Mucosa of stomach (tissue), 1 donor: ENCODE results near the gene TRPM3.
A peak's percentile ranks its signal among the peaks of the same experiment; 100 is the strongest.

Source experiments
- H3K27me3 ChIP-seq: one replicate; pipeline ENCODE4 v1.7.0; 2013; ENCODE audit warnings: mild to moderate bottlenecking, low read length; ENCODE audit not compliant: control insufficient read depth, insufficient read depth
- H3K36me3 ChIP-seq: one replicate; pipeline ENCODE4 v1.7.0; 2013; ENCODE audit warnings: low read length; ENCODE audit not compliant: control insufficient read depth, insufficient read depth
- H3K4me1 ChIP-seq: one replicate; pipeline ENCODE4 v1.7.0; 2013; ENCODE audit warnings: mild to moderate bottlenecking, low read length; ENCODE audit not compliant: control insufficient read depth, insufficient read depth
- H3K4me3 ChIP-seq: one replicate; pipeline ENCODE4 v1.7.0; 2013; ENCODE audit warnings: low read length
- H3K9ac ChIP-seq: one replicate; pipeline ENCODE4 v1.7.0; 2013; ENCODE audit warnings: mild to moderate bottlenecking, low read length, moderate library complexity
- H3K9me3 ChIP-seq: one replicate; pipeline ENCODE4 v1.7.0; 2013; ENCODE audit warnings: mild to moderate bottlenecking, low read length, moderate library complexity; ENCODE audit not compliant: control insufficient read depth
- donor health status: Pancreatic carcinoma.

Gene TRPM3

DNA sequence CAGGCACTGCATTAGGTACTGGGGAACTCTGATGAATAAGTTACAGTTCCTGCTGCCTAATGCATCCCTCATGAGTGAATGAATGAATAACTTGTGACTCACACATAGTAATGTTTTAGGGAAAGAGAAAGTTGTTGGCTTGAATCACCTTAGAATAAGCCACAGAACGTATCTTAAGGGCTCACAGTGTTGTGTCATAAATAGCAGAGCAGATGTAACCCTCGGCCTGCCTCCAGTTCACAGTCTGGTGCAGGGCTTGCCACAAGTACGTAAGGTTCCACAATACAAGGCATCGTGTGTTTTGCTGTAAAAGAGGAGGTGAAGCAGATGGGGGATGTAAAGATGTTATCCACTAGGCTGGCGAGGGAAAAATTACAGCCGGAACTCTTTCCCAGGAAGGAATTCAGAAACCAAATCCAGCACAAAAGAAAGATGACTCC, 218.7 kb downstream of the TRPM3 start:
- H3K4me3 ChIP-seq = no peak overlapping the region
- peaks cover 21% of the 10 kb centered on the region for H3K4me1 ChIP-seq
- H3K27me3 ChIP-seq = no peaks in the 10 kb centered on the region
- no peaks in the 10 kb centered on the region for H3K36me3 ChIP-seq
- H3K9me3 ChIP-seq = no peaks in the 10 kb centered on the region
- no peak overlapping the region for H3K9ac ChIP-seq

DNA sequence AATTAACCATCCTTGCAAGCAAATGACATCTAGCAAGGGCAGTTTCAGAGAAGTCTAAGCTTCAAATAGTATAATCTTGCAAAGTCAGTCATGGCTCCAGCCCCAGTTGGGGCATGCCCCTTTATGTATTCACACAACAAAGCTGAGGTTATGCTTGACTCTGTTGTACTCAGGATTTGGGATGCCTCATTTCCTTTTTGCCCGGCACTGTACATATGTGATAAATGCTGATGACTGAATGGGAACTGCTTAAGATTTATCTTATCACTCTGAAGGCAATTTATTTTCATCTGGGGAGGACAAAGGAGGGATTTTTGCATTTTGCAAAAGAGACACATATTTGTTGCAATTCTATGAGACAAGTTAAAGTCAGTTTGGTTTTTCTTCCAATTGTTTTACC, 219.2 kb downstream of the TRPM3 start:
- Histone ChIP-seq H3K27me3 (no peaks in the 10 kb centered on the region), H3K9ac (no peak overlapping the region), H3K36me3 (no peaks in the 10 kb centered on the region), H3K9me3 (no peaks in the 10 kb centered on the region), H3K4me1 (peaks cover 21% of the 10 kb centered on the region), H3K4me3 (no peak overlapping the region)

DNA sequence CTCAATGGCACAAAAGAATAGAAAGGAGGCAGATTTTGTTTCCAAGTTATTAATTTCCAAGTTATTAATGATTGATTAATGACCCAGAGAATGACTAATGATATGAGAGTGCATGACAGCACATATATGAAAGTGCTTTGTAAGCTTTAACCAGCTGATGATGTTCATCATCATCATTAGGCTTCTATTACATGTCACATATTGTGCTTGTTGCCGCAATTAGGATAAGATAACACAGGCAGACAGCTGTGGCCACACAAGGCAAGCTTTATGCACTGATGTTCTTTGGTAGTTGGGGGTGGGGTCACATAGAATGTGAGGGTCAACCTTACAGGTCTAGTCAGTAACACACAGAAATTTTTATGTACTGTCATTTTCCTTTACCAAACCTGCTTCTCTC, 219.7 kb downstream of the TRPM3 start:
- no peaks in the 10 kb centered on the region for H3K27me3 ChIP-seq
- H3K9ac ChIP-seq = no peak overlapping the region
- H3K4me1 ChIP-seq = peaks cover 21% of the 10 kb centered on the region
- no peak overlapping the region for H3K4me3 ChIP-seq
- H3K9me3 ChIP-seq = no peaks in the 10 kb centered on the region
- no peaks in the 10 kb centered on the region for H3K36me3 ChIP-seq

DNA sequence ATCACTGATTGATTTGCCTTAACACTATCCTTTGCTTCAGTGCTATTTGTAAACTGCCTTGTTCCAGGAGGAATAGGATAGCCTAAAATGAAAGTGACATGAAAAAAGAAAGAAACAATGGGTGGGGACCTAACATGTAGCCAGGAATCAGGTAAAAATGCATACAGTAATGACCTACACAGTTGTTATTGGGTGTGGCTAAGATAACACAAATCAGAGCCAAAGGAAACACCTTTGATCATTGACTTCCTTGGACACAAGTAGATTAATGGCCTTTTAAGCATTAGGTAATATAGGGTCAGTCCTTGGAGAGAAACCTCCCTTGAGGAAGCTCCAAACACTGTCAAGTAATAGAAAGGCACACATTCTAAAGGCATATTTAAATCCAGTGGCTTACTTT, 220.4 kb downstream of the TRPM3 start:
- no peaks in the 10 kb centered on the region for H3K9me3 ChIP-seq

DNA sequence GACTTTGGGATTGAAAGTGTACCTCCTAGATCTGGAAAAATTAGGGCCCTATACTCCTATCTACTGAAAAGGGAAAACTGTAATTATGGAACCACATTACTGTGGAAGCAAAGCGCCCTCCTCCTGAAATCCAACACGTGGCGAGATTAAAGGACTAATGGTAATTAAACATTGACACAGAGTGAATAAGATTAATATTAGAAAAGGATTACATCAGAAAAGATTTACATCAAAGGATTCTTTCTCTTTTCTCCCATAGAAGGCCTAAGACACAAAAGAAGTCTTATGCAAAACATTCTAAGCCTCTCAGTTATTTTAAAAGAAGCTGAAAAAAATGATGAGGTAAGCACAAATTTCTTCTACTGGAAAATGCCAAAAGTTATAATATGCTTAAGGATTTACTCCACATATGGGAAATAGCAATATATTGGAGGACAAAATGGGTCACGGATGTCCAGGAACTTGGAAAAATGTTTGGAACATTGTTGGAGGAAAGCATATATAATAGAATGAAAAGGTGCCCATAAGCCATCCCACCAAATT, 227.8 kb downstream of the TRPM3 start:
- Histone ChIP-seq H3K9me3 (no peaks in the 10 kb centered on the region), H3K4me1 (no peaks in the 10 kb centered on the region), H3K4me3 (no peak overlapping the region), H3K36me3 (no peaks in the 10 kb centered on the region), H3K9ac (no peak overlapping the region), H3K27me3 (no peaks in the 10 kb centered on the region)

More for the DNA sequence above, 220.4 kb downstream of the TRPM3 start:
- Histone ChIP-seq H3K9ac (peak overlapping the region; percentile 35), H3K4me3 (no peak overlapping the region), H3K4me1 (peaks cover 21% of the 10 kb centered on the region), H3K36me3 (no peaks in the 10 kb centered on the region), H3K27me3 (no peaks in the 10 kb centered on the region)

DNA sequence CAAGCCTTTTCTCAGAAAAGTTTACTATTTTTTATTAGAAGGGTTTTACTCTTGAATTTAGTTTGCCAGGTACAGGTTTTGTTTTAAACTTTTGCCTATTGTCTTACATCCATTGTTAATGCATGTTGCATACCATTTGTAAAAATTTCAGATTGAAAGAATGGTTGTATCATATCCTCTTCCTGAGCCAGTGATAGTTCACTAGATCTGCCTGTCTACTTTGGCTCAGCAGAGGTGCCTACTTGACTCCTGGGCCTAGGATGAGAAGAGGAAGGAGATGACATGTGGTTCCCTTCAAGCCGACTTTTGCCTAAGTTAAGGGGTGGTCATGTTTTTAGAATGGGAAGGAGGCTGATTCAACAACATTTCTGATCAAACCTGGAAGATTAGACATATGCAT, 232.9 kb downstream of the TRPM3 start:
- Histone ChIP-seq H3K36me3 (no peaks in the 10 kb centered on the region), H3K9ac (no peak overlapping the region), H3K9me3 (no peaks in the 10 kb centered on the region), H3K4me3 (no peak overlapping the region), H3K27me3 (no peaks in the 10 kb centered on the region), H3K4me1 (no peaks in the 10 kb centered on the region)

DNA sequence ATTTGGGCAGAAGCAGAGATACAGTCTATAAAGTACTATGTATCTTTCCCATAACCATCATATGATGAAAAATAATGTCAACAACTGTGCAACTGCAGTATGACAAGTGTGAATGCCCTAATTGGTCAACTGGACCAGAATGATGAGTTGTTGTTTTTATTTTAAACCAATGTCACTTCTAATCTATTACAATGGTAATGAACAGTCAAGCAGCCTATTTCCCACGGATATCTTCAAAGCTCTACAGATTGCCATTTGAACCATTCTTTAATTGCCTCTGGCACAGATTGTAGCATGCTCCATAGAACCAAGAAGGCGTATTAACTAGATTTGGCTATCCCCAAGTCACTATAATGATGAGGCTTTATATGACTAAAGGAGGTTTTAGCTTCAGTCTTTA, 233.6 kb downstream of the TRPM3 start:
- H3K4me1 ChIP-seq = no peaks in the 10 kb centered on the region

DNA sequence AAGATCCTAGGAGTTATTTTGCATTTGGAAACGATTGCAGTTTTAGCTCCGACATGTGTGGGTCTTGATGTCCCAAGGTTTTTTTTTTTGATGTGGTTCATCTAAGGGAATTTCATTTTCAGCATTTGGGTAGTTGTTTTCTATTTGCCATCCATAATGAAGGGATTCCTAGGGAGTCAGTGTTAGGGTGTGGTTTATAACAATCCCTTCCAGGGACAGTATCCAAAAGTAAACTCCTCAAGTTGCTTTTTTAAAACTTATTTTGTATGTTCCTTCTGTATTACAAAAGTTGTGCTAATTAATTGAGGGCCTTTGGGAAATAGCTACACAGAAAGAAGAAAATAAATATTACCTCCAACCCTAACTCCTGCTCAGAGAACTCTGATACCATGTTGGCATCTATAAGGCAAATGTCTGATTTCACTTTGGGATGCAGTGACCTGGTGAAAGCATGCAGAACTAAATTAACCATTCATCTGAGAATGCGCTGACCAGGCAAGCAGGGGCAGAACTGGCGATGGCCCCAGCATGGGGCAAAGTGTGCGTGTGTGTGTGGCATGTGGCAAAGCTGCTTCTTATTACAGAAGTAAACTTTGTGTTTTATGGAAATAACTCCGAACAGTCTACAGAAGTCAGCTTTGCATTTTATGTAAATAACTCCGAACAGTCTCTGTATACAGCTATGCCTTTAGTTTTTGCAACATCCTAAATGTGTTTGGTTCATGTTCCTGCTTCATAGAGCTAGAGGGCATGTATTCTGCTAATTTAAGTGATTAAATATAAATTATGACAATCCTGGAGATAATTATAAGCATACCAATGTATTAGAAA, 237.2 kb downstream of the TRPM3 start:
- Histone ChIP-seq H3K9me3 (no peaks in the 10 kb centered on the region), H3K4me1 (no peaks in the 10 kb centered on the region), H3K27me3 (no peaks in the 10 kb centered on the region), H3K4me3 (no peak overlapping the region), H3K9ac (no peak overlapping the region), H3K36me3 (no peaks in the 10 kb centered on the region)

More for the DNA sequence above, 233.6 kb downstream of the TRPM3 start:
- Histone ChIP-seq H3K27me3 (no peaks in the 10 kb centered on the region), H3K4me3 (no peak overlapping the region), H3K9ac (no peak overlapping the region), H3K36me3 (no peaks in the 10 kb centered on the region), H3K9me3 (no peaks in the 10 kb centered on the region)

DNA sequence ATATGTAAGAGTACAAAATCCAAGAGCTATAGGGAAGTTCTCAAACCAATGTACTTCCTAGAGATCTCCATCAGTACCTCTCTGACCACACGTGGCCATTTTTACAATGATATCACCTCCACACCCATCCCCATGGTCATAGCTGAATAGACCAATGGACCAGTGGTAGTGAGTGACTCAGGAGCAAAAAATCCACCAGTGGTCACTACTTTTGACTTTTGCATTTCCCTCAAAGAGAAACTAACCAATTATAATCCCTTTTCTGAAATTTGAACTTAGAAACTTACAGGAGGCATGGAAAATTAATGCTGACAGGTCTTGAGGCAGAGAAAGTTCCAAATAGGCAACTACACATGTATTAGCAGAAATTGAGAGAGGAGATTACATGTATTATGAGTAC, 238.4 kb downstream of the TRPM3 start:
- Histone ChIP-seq H3K9me3 (no peaks in the 10 kb centered on the region), H3K9ac (no peak overlapping the region), H3K27me3 (no peaks in the 10 kb centered on the region), H3K36me3 (no peaks in the 10 kb centered on the region), H3K4me1 (no peaks in the 10 kb centered on the region), H3K4me3 (no peak overlapping the region)

DNA sequence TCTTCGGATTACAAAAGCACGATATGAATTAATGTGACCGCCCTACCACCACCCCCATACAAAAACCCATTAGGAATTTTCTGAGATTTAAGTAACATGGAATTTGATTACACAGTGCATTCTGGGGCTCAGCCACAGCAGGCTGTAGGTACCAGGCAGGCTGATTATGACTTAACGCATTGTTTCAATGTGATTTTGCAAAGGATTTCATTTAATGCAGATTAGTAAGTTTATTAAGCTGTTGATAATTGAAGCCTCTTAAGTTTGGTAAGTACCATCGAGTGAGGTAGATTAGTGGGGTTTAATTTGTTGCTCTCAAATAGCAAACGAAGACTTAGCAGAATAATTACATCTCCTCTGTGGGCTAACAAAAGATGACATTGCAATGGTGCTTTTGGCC, 240.1 kb downstream of the TRPM3 start:
- Histone ChIP-seq H3K27me3 (no peaks in the 10 kb centered on the region), H3K9me3 (no peaks in the 10 kb centered on the region), H3K4me1 (no peaks in the 10 kb centered on the region), H3K4me3 (no peak overlapping the region), H3K9ac (no peak overlapping the region), H3K36me3 (no peaks in the 10 kb centered on the region)

DNA sequence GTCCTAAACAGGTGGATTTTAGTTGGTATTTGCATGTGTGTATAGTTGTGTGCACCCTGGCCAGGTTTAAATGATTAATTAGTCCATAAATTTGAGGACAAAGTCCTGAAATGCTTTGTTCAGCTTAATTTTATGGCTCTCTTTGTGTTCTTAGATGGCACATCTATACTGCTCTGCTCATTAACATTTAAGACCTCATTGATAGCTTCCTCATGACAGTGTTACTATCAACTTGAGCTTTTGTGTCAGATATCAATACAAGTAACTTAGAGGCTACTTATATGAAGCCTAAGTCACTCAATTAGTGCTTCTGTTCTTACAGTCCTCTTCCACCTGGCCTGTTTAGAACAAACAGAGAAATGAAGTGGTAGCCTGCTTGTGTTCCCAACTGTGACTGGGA, 240.9 kb downstream of the TRPM3 start:
- H3K4me3 ChIP-seq = no peak overlapping the region
- no peaks in the 10 kb centered on the region for H3K4me1 ChIP-seq
- no peak overlapping the region for H3K9ac ChIP-seq
- no peaks in the 10 kb centered on the region for H3K36me3 ChIP-seq
- no peaks in the 10 kb centered on the region for H3K9me3 ChIP-seq
- no peaks in the 10 kb centered on the region for H3K27me3 ChIP-seq

DNA sequence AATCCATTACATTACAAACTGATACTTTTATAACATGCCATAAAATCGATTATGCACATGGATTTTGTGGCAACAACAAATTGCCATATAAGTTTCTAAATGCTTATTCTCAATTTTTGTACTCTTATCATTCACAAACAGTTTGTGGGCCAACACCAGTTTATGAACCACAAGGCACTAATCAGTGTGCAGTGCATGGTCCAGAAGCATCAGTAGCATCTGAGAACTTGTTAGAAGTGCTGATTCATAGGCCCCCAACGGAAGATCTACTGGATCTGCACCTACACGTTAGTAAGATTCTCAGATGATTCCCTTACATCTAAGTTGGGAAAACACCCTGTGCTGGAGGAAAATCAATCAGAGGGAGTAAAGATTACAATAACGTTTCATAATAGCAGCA, 242.8 kb downstream of the TRPM3 start:
- Histone ChIP-seq H3K9me3 (no peaks in the 10 kb centered on the region), H3K4me1 (no peaks in the 10 kb centered on the region), H3K4me3 (no peak overlapping the region), H3K36me3 (no peaks in the 10 kb centered on the region), H3K27me3 (no peaks in the 10 kb centered on the region), H3K9ac (no peak overlapping the region)
